ENCODE data around the gene CCDC102B.
"Not testable (repeated sequence)": the region's sequence is repeated elsewhere in the genome, so short reads cannot be mapped to it uniquely, and the experiment has no call there.

The CCDC102B gene

DNA sequence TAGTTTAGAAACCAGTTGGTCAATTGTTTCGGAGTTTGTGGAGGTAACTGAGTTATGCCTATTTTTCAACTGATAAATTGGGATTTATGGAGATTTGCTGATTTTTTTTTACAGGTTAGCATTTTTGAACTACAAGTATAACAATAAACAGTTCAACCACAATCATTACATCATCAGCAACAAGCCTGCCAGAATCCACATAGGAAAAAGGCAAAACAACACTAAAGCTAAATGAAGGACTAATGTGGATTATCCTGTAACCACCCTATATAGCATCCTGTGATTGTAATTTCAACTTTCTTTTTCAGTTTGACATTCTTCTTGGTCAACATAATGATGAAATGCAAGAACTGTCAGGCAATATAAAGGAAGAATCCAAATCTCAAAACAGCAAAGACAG lies 76.5 kb downstream of the CCDC102B start:
- H3K4me3 ChIP-seq (ENCODE audit: severe bottlenecking) = no peak overlapping the region
- no peak overlapping the region for H3K27ac ChIP-seq (ENCODE audit: poor library complexity, severe bottlenecking)
- H3K36me3 ChIP-seq (ENCODE audit: low read depth) = no peaks in the 10 kb centered on the region
- no peaks in the 10 kb centered on the region for H3K4me1 ChIP-seq (ENCODE audit: insufficient read depth, poor library complexity, severe bottlenecking)
- no peaks in the 10 kb centered on the region for H3K27me3 ChIP-seq (ENCODE audit: insufficient read depth, poor library complexity, severe bottlenecking)
- ATAC-seq (ENCODE audit: low read depth) (no peak), DNase-seq (ENCODE audit: low spot score) (no peak)
- no peaks in the 10 kb centered on the region for H3K9me3 ChIP-seq (ENCODE audit: severe bottlenecking)
- TF ChIP-seq, protein P1, sequence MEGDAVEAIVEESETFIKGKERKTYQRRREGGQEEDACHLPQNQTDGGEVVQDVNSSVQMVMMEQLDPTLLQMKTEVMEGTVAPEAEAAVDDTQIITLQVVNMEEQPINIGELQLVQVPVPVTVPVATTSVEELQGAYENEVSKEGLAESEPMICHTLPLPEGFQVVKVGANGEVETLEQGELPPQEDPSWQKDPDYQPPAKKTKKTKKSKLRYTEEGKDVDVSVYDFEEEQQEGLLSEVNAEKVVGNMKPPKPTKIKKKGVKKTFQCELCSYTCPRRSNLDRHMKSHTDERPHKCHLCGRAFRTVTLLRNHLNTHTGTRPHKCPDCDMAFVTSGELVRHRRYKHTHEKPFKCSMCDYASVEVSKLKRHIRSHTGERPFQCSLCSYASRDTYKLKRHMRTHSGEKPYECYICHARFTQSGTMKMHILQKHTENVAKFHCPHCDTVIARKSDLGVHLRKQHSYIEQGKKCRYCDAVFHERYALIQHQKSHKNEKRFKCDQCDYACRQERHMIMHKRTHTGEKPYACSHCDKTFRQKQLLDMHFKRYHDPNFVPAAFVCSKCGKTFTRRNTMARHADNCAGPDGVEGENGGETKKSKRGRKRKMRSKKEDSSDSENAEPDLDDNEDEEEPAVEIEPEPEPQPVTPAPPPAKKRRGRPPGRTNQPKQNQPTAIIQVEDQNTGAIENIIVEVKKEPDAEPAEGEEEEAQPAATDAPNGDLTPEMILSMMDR (IDR thresholded peaks at IDR 0.05; ENCODE audit: poor library complexity, severe bottlenecking) = no peak

DNA sequence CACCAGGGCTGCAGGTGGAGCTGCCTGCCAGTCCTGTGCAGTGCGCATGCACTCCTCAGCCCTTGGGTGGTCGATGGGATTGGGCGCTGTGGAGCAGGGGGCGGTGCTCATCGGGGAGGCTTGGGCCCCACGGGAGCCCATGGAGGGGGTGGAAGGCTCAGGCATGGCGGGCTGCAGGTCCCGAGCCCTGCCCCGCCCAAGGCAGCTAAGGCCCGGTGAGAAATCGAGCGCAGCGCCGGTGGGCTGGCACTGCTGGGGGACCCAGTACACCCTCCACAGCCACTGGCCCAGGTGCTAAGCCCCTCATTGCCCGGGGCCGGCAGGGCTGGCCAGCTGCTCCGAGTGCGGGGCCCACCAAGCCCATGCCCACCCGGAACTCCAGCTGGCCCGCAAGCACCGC lies 82.1 kb downstream of the CCDC102B start:
- not testable (repeated sequence) for H3K27ac ChIP-seq (ENCODE audit: poor library complexity, severe bottlenecking); H3K27me3 ChIP-seq (ENCODE audit: insufficient read depth, poor library complexity, severe bottlenecking); H3K36me3 ChIP-seq (ENCODE audit: low read depth); H3K4me3 ChIP-seq (ENCODE audit: severe bottlenecking); H3K9me3 ChIP-seq (ENCODE audit: severe bottlenecking); H3K4me1 ChIP-seq (ENCODE audit: insufficient read depth, poor library complexity, severe bottlenecking); ATAC-seq (ENCODE audit: low read depth); DNase-seq (ENCODE audit: low spot score)

DNA sequence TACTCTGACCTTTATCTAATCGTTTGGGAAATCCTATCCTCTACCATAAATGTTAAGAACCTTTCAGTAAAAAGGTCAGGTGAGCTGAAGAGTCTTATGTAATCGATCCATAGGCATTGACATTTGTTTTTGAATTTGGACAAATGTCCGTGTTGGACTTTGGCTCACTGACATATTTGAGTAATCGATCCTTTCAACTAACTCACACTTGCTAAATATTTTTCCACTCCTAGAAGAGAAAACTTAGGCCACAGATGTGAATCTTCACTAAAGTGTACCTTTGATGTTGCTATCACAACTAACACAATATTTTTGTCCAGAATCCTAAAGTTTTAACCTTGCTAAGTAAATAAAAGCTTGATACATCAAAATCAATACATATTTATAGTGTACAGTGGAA lies 89.5 kb downstream of the CCDC102B start:
- Histone ChIP-seq H3K27ac (ENCODE audit: poor library complexity, severe bottlenecking) (no peak overlapping the region), H3K27me3 (ENCODE audit: insufficient read depth, poor library complexity, severe bottlenecking) (no peaks in the 10 kb centered on the region), H3K4me3 (ENCODE audit: severe bottlenecking) (no peak overlapping the region), H3K4me1 (ENCODE audit: insufficient read depth, poor library complexity, severe bottlenecking) (no peaks in the 10 kb centered on the region), H3K9me3 (ENCODE audit: severe bottlenecking) (no peaks in the 10 kb centered on the region), H3K36me3 (ENCODE audit: low read depth) (no peaks in the 10 kb centered on the region)
- no peak for DNase-seq (ENCODE audit: low spot score)
- no peak for ATAC-seq (ENCODE audit: low read depth)
- TF ChIP-seq, protein P1 (IDR thresholded peaks at IDR 0.05; ENCODE audit: poor library complexity, severe bottlenecking) = no peak

DNA sequence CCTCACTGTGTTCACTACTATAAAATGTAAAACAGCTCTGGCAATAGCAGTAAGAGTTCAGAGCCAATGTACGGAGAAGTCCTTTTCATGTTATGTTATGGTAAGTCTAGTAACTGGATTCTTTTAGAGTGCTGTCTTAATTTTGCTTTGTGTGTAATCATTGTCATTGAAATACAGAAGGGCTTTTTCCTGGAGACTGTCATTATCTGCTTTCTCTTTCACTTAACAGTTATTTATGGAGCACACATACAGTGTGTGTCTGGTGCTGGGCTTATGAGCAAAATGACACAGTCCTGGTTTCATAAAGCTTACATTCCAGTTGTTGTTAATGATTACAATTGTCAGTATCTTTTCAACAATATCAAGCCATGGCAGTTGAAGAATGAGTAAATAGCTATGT lies 95.5 kb downstream of the CCDC102B start:
- no peaks in the 10 kb centered on the region for H3K9me3 ChIP-seq (ENCODE audit: severe bottlenecking)
- no peak for DNase-seq (ENCODE audit: low spot score)
- TF ChIP-seq, protein P1 (IDR thresholded peaks at IDR 0.05; ENCODE audit: poor library complexity, severe bottlenecking) = no peak
- H3K4me1 ChIP-seq (ENCODE audit: insufficient read depth, poor library complexity, severe bottlenecking) = no peaks in the 10 kb centered on the region
- ATAC-seq (ENCODE audit: low read depth) = no peak
- H3K4me3 ChIP-seq (ENCODE audit: severe bottlenecking) = no peak overlapping the region
- H3K27me3 ChIP-seq (ENCODE audit: insufficient read depth, poor library complexity, severe bottlenecking) = no peaks in the 10 kb centered on the region
- no peak overlapping the region for H3K27ac ChIP-seq (ENCODE audit: poor library complexity, severe bottlenecking)
- no peaks in the 10 kb centered on the region for H3K36me3 ChIP-seq (ENCODE audit: low read depth)

DNA sequence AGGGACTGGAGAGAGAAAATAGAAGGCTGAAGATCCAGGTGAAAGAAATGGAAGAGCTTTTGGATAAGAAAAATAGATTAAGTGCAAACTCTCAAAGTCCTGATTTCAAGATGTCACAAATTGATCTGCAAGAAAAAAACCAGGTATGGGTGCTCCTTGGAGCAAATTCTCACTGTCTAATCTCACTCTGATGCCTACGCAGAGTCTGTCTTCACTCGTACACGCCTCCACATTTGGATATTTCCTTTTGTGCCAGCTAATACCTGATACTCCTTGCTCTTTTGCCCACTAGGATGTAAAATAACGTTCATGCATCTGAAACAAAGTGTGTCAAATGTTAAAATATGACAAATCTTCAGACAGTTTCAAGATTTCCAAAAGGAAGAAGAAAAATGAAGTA lies 99.4 kb downstream of the CCDC102B start:
- H3K27ac ChIP-seq (ENCODE audit: poor library complexity, severe bottlenecking) = no peak overlapping the region
- H3K4me3 ChIP-seq (ENCODE audit: severe bottlenecking) = no peak overlapping the region
- H3K27me3 ChIP-seq (ENCODE audit: insufficient read depth, poor library complexity, severe bottlenecking) = no peaks in the 10 kb centered on the region
- DNase-seq (ENCODE audit: low spot score) (no peak), ATAC-seq (ENCODE audit: low read depth) (no peak)
- TF ChIP-seq, protein P1 (IDR thresholded peaks at IDR 0.05; ENCODE audit: poor library complexity, severe bottlenecking) = no peak
- no peaks in the 10 kb centered on the region for H3K9me3 ChIP-seq (ENCODE audit: severe bottlenecking)
- H3K4me1 ChIP-seq (ENCODE audit: insufficient read depth, poor library complexity, severe bottlenecking) = no peaks in the 10 kb centered on the region
- H3K36me3 ChIP-seq (ENCODE audit: low read depth) = no peaks in the 10 kb centered on the region

Measured in RWPE2 (cell line).